Suprapubic skin (tissue), 4 donors: ENCODE results near the gene KRTAP10-7. TPM values are rescaled to one million over a fixed set of nuclear protein-coding genes. Genes with fewer than 3 reads are reported as not detected.

Experiments
- DNase-seq, 2 donors: peaks; one replicate each; pipeline ENCODE4 v3.0.0-alpha.2; 2019; ENCODE audit warnings: low spot score in 2 of 2
- H3K27ac ChIP-seq: fragments of 200-600 bp; sonication (generic); one replicate; pipeline ENCODE4 v1.5.1; 2019
- H3K27me3 ChIP-seq: fragments of 200-600 bp; sonication (generic); one replicate; pipeline ENCODE4 v1.5.1; 2019
- H3K36me3 ChIP-seq: fragments of 200-600 bp; sonication (generic); one replicate; pipeline ENCODE4 v1.5.1; 2019
- H3K4me1 ChIP-seq: fragments of 200-600 bp; sonication (generic); one replicate; pipeline ENCODE4 v1.5.1; 2019
- H3K4me3 ChIP-seq: fragments of 200-600 bp; sonication (generic); one replicate; pipeline ENCODE4 v1.5.1; 2019; ENCODE audit warnings: mild to moderate bottlenecking
- H3K9me3 ChIP-seq: fragments of 200-600 bp; sonication (generic); one replicate; pipeline ENCODE4 v1.5.1; 2019
- EP300 ChIP-seq: sonication (generic); formaldehyde crosslinking; IDR thresholded peaks from one replicate; pipeline ENCODE4 v1.6.1; 2017; ENCODE audit warnings: antibody characterized with exemption
- POLR2A ChIP-seq, 2 donors: fragments of 450-650 bp; IDR thresholded peaks; one replicate each; pipeline ENCODE4 v1.6.1; 2017; ENCODE audit warnings: antibody characterized with exemption in 2 of 2, mild to moderate bottlenecking in 2 of 2, moderate library complexity in 2 of 2
- POLR2AphosphoS5 ChIP-seq, 3 donors: sonication (generic); formaldehyde crosslinking; IDR thresholded peaks; one replicate each; pipeline ENCODE4 v1.6.1; 2017; ENCODE audit warnings: antibody characterized with exemption in 3 of 3
- WGBS: methylation state at CpG from one replicate; pipeline ENCODE4 v1.1.5; 2018; 5-methylcytosine and 5-hydroxymethylcytosine counted together
- total RNA-seq, 4 donors: library from RNA; depleted of rRNA; stranded (reverse); fragments of >200 nt; gene quantifications; one replicate each; pipeline ENCODE4 v1.1.0, GENCODE V29; 2016
- TF ChIP-seq, protein P1 (sequence below), 2 donors: fragments of 200-600 bp in 1 of 2; fragments of 450-650 bp in 1 of 2; sonication (generic) in 1 of 2; IDR thresholded peaks; one replicate each; pipeline ENCODE4 v1.5.1; 2016 to 2019; ENCODE audit warnings: antibody characterized with exemption in 2 of 2, mild to moderate bottlenecking in 1 of 2, moderate library complexity in 1 of 2

Gene KRTAP10-7
- total RNA-seq, 4 donors from 2014 or later, result 3.7 to 12.9 (median 4.2) TPM; not detected in 1

DNA sequence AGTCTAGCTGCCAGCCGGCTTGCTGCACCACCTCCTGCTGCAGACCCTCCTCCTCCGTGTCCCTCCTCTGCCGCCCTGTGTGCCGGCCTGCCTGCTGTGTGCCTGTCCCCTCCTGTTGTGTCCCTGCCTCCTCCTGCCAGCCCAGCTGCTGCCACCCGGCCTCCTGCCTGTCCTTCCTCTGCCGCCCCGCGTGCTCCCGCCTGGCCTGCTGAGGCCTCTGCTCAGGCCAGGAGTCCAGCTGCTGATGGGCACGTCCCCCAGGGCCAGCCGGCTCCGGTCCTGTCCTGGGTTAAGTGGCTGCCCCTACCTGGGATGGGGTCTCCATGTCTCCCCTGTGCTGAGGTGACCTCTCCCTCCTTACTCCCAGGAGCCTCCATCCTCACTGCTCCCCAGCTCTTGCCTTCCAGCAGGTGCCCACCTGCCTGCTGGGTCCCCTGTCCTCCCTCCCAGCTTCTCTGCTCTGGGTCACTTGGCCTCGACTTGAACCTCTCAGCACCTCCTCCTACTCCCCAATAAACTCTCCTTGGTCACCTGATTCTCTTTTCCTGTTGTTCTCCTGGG lies 12.4 kb downstream of the KRTAP10-7 start:
- no peaks in the 10 kb centered on the region for H3K4me1 ChIP-seq
- DNase-seq, result no peak
- peaks cover 38% of the 10 kb centered on the region for H3K27me3 ChIP-seq
- TF ChIP-seq EP300, result no peak
- no peak for TF ChIP-seq POLR2AphosphoS5 (IDR thresholded peaks at IDR 0.05)
- TF ChIP-seq, protein P1, sequence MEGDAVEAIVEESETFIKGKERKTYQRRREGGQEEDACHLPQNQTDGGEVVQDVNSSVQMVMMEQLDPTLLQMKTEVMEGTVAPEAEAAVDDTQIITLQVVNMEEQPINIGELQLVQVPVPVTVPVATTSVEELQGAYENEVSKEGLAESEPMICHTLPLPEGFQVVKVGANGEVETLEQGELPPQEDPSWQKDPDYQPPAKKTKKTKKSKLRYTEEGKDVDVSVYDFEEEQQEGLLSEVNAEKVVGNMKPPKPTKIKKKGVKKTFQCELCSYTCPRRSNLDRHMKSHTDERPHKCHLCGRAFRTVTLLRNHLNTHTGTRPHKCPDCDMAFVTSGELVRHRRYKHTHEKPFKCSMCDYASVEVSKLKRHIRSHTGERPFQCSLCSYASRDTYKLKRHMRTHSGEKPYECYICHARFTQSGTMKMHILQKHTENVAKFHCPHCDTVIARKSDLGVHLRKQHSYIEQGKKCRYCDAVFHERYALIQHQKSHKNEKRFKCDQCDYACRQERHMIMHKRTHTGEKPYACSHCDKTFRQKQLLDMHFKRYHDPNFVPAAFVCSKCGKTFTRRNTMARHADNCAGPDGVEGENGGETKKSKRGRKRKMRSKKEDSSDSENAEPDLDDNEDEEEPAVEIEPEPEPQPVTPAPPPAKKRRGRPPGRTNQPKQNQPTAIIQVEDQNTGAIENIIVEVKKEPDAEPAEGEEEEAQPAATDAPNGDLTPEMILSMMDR (IDR thresholded peaks at IDR 0.05), result no peak
- no peak for TF ChIP-seq POLR2A (IDR thresholded peaks at IDR 0.05)
- WGBS, result 81% methylated on average over 4 of the region's 13 CpGs
- H3K27ac ChIP-seq, result no peak overlapping the region
- no peak overlapping the region for H3K4me3 ChIP-seq
- peaks cover 11% of the 10 kb centered on the region for H3K9me3 ChIP-seq
- no peaks in the 10 kb centered on the region for H3K36me3 ChIP-seq

DNA sequence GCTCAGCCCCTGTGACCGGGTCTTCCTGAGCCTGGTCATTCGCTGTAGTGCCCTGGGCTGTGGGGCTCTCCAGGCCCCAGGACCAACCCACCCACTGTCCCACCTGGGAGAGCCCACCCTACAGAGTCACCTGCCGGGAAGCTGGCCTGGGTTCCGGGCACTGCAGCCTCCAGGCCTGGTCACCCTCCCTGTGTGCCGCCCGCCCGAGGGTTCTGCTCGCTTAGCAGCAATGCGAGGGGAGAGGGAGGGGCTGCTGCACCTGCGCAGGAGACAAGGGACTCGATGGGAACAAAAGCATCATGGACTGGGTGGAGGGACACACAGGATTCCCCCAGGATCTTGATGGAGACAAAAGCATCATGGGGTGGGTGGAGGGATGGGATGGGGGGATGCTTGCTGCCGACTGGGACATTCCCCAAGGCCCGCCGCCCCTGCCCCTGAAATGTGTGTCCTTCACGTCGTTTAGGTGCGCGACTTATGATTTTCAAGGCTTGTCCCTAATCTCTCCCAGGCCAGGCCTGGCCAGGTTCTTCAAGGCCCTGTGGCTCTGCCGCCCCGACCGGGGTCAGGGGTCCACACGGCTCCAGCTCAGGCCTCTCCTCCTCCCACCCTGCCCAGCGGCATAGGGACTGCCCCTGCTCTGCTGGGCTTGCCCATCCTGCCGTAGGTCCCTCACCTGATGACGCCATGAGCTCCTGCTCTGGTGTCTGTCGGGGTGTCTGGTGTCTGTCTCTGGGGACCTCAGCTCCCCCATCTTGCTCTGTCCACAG lies 13.2 kb downstream of the KRTAP10-7 start:
- no peak overlapping the region for H3K4me3 ChIP-seq
- DNase-seq, result no peak
- no peak overlapping the region for H3K27ac ChIP-seq
- H3K27me3 ChIP-seq, result peaks cover 38% of the 10 kb centered on the region
- TF ChIP-seq POLR2A (IDR thresholded peaks at IDR 0.05) (no peak), POLR2AphosphoS5 (IDR thresholded peaks at IDR 0.05) (no peak), EP300 (no peak)
- TF ChIP-seq, protein P1 (IDR thresholded peaks at IDR 0.05), result no peak
- WGBS, result 91% methylated on average over 24 of the region's 26 CpGs
- no peaks in the 10 kb centered on the region for H3K36me3 ChIP-seq
- peaks cover 11% of the 10 kb centered on the region for H3K9me3 ChIP-seq
- H3K4me1 ChIP-seq, result no peaks in the 10 kb centered on the region

DNA sequence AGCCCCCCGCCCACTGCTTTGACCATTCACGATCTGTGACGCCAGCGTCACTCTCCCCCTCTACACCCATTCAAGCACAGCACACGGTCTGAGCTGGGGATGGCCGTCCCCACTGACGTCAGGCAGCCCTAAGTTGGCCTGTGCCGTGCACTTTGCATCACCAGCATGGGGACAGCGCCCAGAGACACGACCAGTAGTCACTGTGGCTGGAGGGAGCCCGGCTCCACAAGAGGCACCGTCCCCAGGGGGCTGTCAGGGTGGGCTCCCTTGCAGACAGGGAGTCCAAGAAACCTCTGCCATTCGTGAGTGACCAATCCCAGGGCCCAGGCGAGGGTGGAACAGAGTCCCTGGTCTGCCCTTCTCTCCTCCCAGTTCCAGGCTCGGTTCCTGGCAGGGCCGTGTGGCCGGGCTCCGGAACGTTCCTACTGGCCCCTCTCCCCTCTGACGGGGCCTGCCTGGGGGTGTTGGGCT lies 13.8 kb downstream of the KRTAP10-7 start:
- H3K4me3 ChIP-seq, result no peak overlapping the region
- H3K27ac ChIP-seq, result no peak overlapping the region
- DNase-seq, result no peak
- no peaks in the 10 kb centered on the region for H3K36me3 ChIP-seq
- TF ChIP-seq POLR2AphosphoS5 (IDR thresholded peaks at IDR 0.05), result no peak
- TF ChIP-seq EP300, result no peak
- TF ChIP-seq, protein P1 (IDR thresholded peaks at IDR 0.05), result no peak
- no peak for TF ChIP-seq POLR2A (IDR thresholded peaks at IDR 0.05)
- WGBS, result 80% methylated on average over 10 of the region's 20 CpGs
- no peaks in the 10 kb centered on the region for H3K4me1 ChIP-seq
- H3K27me3 ChIP-seq, result peaks cover 38% of the 10 kb centered on the region
- H3K9me3 ChIP-seq, result peaks cover 8% of the 10 kb centered on the region

DNA sequence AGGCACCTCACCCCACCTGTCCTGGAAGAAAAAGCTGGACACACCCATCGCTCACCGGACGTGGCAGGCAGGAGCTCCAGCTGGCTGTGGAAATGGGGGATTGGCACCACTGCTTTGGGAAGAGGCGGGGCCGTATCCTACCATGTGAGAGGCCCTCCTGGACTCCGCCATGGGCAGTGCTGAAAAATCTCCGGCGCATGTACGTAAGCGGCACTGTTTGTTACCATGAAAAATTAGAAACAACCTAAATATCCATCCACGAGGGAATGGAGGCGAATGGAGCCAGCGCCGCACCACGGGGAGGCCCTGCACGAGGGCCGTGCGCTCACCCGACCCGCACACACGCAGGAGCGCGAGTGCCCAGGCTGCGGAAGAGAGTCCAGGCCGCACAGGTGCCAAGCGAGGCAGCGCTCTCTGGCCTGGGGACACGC lies 14.6 kb downstream of the KRTAP10-7 start:
- H3K4me1 ChIP-seq, result no peaks in the 10 kb centered on the region
- H3K27me3 ChIP-seq, result peaks cover 38% of the 10 kb centered on the region
- no peak overlapping the region for H3K4me3 ChIP-seq
- 89% methylated on average over 28 of the region's 28 CpGs for WGBS
- TF ChIP-seq POLR2A (IDR thresholded peaks at IDR 0.05), result no peak
- no peak for TF ChIP-seq EP300
- TF ChIP-seq, protein P1 (IDR thresholded peaks at IDR 0.05), result no peak
- no peak for TF ChIP-seq POLR2AphosphoS5 (IDR thresholded peaks at IDR 0.05)
- no peak overlapping the region for H3K27ac ChIP-seq
- no peaks in the 10 kb centered on the region for H3K36me3 ChIP-seq
- peak in 1 of 2 donors; percentile 70 for DNase-seq
- H3K9me3 ChIP-seq, result peaks cover 6% of the 10 kb centered on the region

DNA sequence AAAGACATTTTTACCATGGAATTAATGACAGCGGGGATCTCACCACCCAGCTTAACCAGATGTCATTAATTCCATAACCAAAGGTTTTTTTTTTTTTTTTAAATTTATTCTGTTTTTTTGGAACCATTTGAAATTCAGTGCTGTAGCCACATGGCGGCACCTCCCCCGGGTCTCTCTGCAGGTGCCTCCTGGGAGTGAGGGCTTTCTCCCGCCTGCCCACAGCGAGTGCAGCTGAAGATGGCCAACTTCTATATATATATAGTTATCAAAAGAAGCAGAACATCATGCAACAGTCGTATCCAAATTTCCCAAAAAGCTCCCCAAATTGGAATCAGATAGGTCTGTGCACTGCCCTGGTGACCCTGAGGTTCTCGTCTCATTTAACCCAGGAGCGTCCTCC lies 15.1 kb downstream of the KRTAP10-7 start:
- H3K9me3 ChIP-seq, result peaks cover 7% of the 10 kb centered on the region
- TF ChIP-seq POLR2AphosphoS5 (IDR thresholded peaks at IDR 0.05) (no peak), EP300 (no peak), POLR2A (IDR thresholded peaks at IDR 0.05) (no peak)
- TF ChIP-seq, protein P1 (IDR thresholded peaks at IDR 0.05), result no peak
- H3K4me1 ChIP-seq, result no peaks in the 10 kb centered on the region
- WGBS, result 85% methylated on average over 8 of the region's 8 CpGs
- no peak overlapping the region for H3K4me3 ChIP-seq
- no peak for DNase-seq
- no peaks in the 10 kb centered on the region for H3K36me3 ChIP-seq
- H3K27me3 ChIP-seq, result peaks cover 38% of the 10 kb centered on the region
- no peak overlapping the region for H3K27ac ChIP-seq
